Caco-2 (cell line): ENCODE measurements around the gene GZMM. TPM values are rescaled to one million over a fixed set of nuclear protein-coding genes. Genes with fewer than 3 reads are reported as not detected.

Experiments used
- BruUV-seq: library from RNA; stranded (reverse); fragments of 400-500 nt; replicated peaks from 2 replicates; lab custom pipeline; 2021; lab: Mats Ljungman, UMichigan
- CTCF ChIA-PET: fragments of 300-600 bp; sonication (Branson Sonifier 250); formaldehyde crosslinking; loops from one replicate; lab custom pipeline; 2022; ENCODE audit warnings: antibody characterized with exemption; lab: Charles Lee
- POLR2A ChIA-PET: fragments of 300-600 bp; sonication (Branson Sonifier 250); formaldehyde crosslinking; loops from one replicate; lab custom pipeline; 2022; ENCODE audit warnings: antibody characterized with exemption; lab: Charles Lee
- DNase-seq, 2 experiments: peaks; one replicate each; pipeline versions ENCODE4 v3.0.0 to v3.0.0-alpha.2; 2020 to 2022
- H3K27me3 ChIP-seq: replicated peaks from 2 replicates; pipeline ENCODE4 v1.6.0; 2011; ENCODE audit warnings: low read length; ENCODE audit not compliant: control insufficient read depth, insufficient read depth
- H3K36me3 ChIP-seq: 2 replicates; pipeline ENCODE4 v1.5.1; 2011; ENCODE audit warnings: low read length; ENCODE audit not compliant: control insufficient read depth, insufficient read depth
- H3K4me1 ChIP-seq: fragments of 250-450 bp; sonication (Bioruptor Pico); 2 replicates; pipeline ENCODE4 v1.5.1; 2020; ENCODE audit warnings: mild to moderate bottlenecking
- H3K4me3 ChIP-seq: 2 replicates; pipeline ENCODE4 v1.5.1; 2011; ENCODE audit warnings: low read depth, mild to moderate bottlenecking, control low read depth, low read length
- H3K9me3 ChIP-seq: fragments of 250-450 bp; sonication (Bioruptor Pico); 2 replicates; pipeline ENCODE4 v1.5.1; 2020; ENCODE audit warnings: mild to moderate bottlenecking, moderate library complexity
- H3K27ac Mint-ChIP-seq: one replicate; pipeline ENCODE4 v1.8.0; 2022; ENCODE audit warnings: mixed read lengths; ENCODE audit not compliant: unreplicated experiment
- H3K27me3 Mint-ChIP-seq: one replicate; pipeline ENCODE4 v1.8.0; 2022; ENCODE audit warnings: mixed read lengths; ENCODE audit not compliant: insufficient read depth, unreplicated experiment
- H3K36me3 Mint-ChIP-seq: one replicate; pipeline ENCODE4 v1.8.0; 2022; ENCODE audit warnings: mild to moderate bottlenecking, mixed read lengths; ENCODE audit not compliant: insufficient read depth, unreplicated experiment
- H3K4me1 Mint-ChIP-seq: one replicate; pipeline ENCODE4 v1.8.0; 2022; ENCODE audit warnings: low read depth, mixed read lengths; ENCODE audit not compliant: unreplicated experiment
- H3K4me3 Mint-ChIP-seq: one replicate; pipeline ENCODE4 v1.8.0; 2022; ENCODE audit warnings: mild to moderate bottlenecking, moderate library complexity, mixed read lengths; ENCODE audit not compliant: unreplicated experiment
- H3K9me3 Mint-ChIP-seq: one replicate; pipeline ENCODE4 v1.8.0; 2022; ENCODE audit warnings: mixed read lengths; ENCODE audit not compliant: unreplicated experiment
- intact Hi-C: fragments of 100-400 bp; cut with micrococcal nuclease; formaldehyde crosslinking; loops from one replicate; pipeline ENCODE4 v1.10.0; 2022; ENCODE audit not compliant: unreplicated experiment
- total RNA-seq: library from RNA; stranded (reverse); gene quantifications from 2 replicates; pipeline ENCODE4 v1.2.3, GENCODE V29; 2022
- TF ChIP-seq, protein P1 (sequence below), 2 experiments: fragments of 200-600 bp in 1 of 2; IDR thresholded peaks; 1 replicate in 1 of 2; 2 replicates in 1 of 2; pipeline versions ENCODE4 v1.5.1 to v1.8.0; 2011 to 2022; ENCODE audit warnings: antibody characterized with exemption in 1 of 2, control low read depth in 1 of 2, inconsistent platforms in 1 of 2, low read depth in 1 of 2, low read length in 1 of 2, mild to moderate bottlenecking in 1 of 2, moderate library complexity in 1 of 2; ENCODE audit not compliant: insufficient read depth in 1 of 2, severe bottlenecking in 1 of 2, unreplicated experiment in 1 of 2

GZMM gene
- total RNA-seq, 1 experiment from 2014 or later, result not detected

DNA sequence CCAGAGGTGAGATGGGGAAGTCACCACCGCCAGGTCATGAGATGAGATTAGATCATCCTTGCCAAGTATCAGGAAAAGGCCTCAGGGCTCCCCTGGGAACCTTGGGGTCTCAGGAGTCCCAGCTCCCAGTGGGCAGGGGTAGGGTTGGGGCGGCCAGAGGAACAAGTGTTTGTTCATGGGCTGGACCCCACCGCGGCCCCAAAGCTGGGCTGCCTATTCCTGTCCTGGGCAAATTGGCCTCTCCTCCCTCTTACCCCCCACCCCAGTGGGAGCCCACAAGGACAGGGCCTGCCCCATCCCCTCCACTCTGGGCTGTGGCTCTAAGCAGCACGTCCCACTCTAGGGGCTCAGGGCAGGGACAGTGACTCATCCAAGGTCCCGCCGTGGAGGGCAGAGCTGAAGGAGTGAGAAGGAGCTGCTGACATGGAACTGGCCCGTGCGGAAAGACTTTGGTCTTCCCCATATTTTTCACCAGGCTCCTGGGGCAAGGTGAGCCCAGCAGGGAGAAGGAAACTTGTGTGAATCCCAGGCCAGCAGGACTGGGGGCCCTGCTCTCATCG, 41.8 kb downstream of the GZMM start:
- Mint-ChIP-seq H3K4me3 (no peak overlapping the region), H3K4me1 (no peaks in the 10 kb centered on the region), H3K27ac (no peak overlapping the region), H3K36me3 (peaks cover 42% of the 10 kb centered on the region), H3K27me3 (no peaks in the 10 kb centered on the region), H3K9me3 (no peaks in the 10 kb centered on the region)
- Histone ChIP-seq H3K4me1 (peaks cover 11% of the 10 kb centered on the region), H3K9me3 (no peaks in the 10 kb centered on the region), H3K4me3 (no peak overlapping the region), H3K36me3 (no peaks in the 10 kb centered on the region), H3K27me3 (no peaks in the 10 kb centered on the region)
- DNase-seq, result no peak
- ChIA-PET POLR2A (no interaction called here), CTCF (interaction anchor here (0.6 to 1.2 kb wide), 3 partner anchors 19 to 302 kb away, joined by 3 to 4 read pairs (median 3); partner anchors contain the start of gene MISP)
- TF ChIP-seq, protein P1, sequence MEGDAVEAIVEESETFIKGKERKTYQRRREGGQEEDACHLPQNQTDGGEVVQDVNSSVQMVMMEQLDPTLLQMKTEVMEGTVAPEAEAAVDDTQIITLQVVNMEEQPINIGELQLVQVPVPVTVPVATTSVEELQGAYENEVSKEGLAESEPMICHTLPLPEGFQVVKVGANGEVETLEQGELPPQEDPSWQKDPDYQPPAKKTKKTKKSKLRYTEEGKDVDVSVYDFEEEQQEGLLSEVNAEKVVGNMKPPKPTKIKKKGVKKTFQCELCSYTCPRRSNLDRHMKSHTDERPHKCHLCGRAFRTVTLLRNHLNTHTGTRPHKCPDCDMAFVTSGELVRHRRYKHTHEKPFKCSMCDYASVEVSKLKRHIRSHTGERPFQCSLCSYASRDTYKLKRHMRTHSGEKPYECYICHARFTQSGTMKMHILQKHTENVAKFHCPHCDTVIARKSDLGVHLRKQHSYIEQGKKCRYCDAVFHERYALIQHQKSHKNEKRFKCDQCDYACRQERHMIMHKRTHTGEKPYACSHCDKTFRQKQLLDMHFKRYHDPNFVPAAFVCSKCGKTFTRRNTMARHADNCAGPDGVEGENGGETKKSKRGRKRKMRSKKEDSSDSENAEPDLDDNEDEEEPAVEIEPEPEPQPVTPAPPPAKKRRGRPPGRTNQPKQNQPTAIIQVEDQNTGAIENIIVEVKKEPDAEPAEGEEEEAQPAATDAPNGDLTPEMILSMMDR (IDR thresholded peaks at IDR 0.05; ENCODE audit: insufficient read depth in 1 of 2, low read depth in 1 of 2, low read length in 1 of 2, severe bottlenecking in 1 of 2, unreplicated experiment in 1 of 2), result no peak
- no TSS peak for BruUV-seq
- intact Hi-C loops, result no loop called here

DNA sequence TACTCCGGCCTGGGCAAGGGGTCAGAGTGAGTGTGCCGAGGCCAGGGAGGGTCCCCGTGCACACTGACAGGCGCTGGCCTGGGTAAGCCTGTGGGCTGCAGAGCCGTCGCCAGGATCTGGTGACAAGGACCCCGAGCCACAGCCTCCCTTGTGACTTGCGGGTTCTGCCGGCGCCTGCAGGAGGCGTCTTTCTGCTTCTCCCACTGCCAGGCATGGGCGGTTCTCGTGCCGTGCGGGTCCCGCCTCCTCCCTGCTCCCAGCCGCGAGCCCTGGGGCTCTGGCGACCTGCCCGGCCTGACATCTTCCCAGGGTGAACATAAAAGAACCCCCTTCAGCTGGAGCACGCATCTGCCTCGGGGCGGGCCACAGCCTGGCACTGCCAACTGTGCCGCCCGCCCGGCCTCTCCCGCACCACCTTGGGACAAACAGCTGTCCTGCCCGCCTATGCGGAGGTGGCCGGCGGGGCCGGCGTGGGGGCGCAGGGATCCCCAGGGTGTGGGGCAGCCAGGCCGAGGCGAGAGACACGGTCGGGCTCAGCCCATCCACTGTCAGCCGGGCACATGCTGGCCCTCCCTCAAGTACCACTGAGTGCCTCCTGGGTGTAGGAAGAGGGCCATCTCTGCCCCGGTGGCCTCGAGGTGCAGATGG, 44.4 kb downstream of the GZMM start:
- Histone ChIP-seq H3K27me3 (0 out of 2 replicates have a peak, but pooled peaks cover 2% of the 10 kb centered on the region), H3K9me3 (no peaks in the 10 kb centered on the region), H3K4me1 (peaks cover 19% of the 10 kb centered on the region), H3K4me3 (no peak overlapping the region), H3K36me3 (no peaks in the 10 kb centered on the region)
- intact Hi-C loops, result no loop called here
- no peaks in the 10 kb centered on the region for H3K9me3 Mint-ChIP-seq
- no peak overlapping the region for H3K27ac Mint-ChIP-seq
- H3K36me3 Mint-ChIP-seq, result peaks cover 36% of the 10 kb centered on the region
- ChIA-PET CTCF (no interaction called here), POLR2A (no interaction called here)
- no TSS peak for BruUV-seq
- no peak overlapping the region for H3K4me3 Mint-ChIP-seq
- peaks cover 5% of the 10 kb centered on the region for H3K27me3 Mint-ChIP-seq
- no peaks in the 10 kb centered on the region for H3K4me1 Mint-ChIP-seq
- TF ChIP-seq, protein P1 (IDR thresholded peaks at IDR 0.05; ENCODE audit: insufficient read depth in 1 of 2, low read depth in 1 of 2, low read length in 1 of 2, severe bottlenecking in 1 of 2, unreplicated experiment in 1 of 2), result peak in 1 of 2 experiments; percentile 3
- peak; percentile 38 to 62 for DNase-seq

DNA sequence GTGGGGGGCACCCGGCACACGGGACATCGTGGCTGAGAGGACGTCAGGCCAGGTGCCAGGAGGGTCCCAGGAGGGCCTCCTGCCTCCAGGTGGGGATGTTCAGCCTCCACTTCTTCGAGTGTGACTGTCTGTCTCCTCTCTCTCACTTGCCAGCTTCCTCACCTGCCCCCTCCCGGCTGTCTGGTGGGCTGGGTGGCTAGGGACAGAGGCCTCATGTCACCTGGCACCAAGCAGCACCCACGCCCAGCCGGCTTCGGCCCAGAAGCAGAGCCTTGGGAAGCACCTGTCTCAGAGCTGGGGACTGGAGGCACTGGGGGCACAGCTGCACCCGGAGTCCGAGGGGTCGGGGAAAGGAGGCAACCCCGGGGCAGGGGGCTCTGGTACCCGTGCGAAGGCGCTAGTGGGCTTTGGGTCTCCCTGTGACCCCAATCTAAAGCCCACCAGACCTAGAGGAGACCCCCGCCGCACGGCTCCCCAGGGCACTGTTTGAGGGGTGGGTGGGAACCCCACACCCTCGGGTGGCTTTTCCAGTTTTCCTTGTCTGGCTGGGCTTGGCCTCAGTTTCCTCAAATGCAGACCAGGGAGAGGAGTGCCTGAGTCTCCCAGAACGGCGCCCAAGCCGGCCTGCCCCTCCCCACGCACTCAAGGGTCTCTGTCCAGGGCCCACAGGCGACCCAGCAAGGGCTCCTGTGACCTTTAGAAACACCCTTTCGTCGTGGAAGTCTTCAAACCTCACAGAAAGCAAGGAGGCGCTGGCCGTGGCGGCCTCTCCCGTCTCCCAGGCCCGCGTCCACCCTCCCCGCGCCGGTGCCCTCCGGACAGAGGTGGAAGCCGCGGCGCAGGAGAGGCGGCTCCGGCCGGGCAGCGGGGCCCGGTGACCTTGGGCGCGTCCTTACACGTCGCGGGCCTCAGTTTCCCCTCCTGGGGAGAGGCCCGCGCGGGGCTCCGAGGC, 45.2 kb downstream of the GZMM start:
- H3K27me3 Mint-ChIP-seq, result peaks cover 7% of the 10 kb centered on the region
- Histone ChIP-seq H3K36me3 (no peaks in the 10 kb centered on the region), H3K4me1 (peaks cover 19% of the 10 kb centered on the region), H3K27me3 (0 out of 2 replicates have a peak, but pooled peaks cover 2% of the 10 kb centered on the region), H3K4me3 (peak overlapping the region; percentile 30), H3K9me3 (no peaks in the 10 kb centered on the region)
- H3K9me3 Mint-ChIP-seq, result no peaks in the 10 kb centered on the region
- ChIA-PET CTCF (no interaction called here), POLR2A (no interaction called here)
- intact Hi-C loops, result no loop called here
- no TSS peak for BruUV-seq
- H3K27ac Mint-ChIP-seq, result no peak overlapping the region
- H3K4me3 Mint-ChIP-seq, result peak overlapping the region; percentile 55
- H3K36me3 Mint-ChIP-seq, result peaks cover 30% of the 10 kb centered on the region
- TF ChIP-seq, protein P1 (IDR thresholded peaks at IDR 0.05; ENCODE audit: insufficient read depth in 1 of 2, low read depth in 1 of 2, low read length in 1 of 2, severe bottlenecking in 1 of 2, unreplicated experiment in 1 of 2), result no peak
- peak; percentile 38 to 57 for DNase-seq
- no peaks in the 10 kb centered on the region for H3K4me1 Mint-ChIP-seq
